Measurements from ENCODE around the gene CELSR1. TPM values are rescaled to one million over a fixed set of nuclear protein-coding genes. Genes with fewer than 3 reads are reported as not detected.
A peak's percentile ranks its signal among the peaks of the same experiment; 100 is the strongest.

CELSR1 gene
- total and polyA plus RNA-seq, 2 donors from 2014 or later = 15.7 to 49.9 TPM

GRCh38 chr22:46526244-46526839 is 11.1 kb downstream of the CELSR1 start:
- H3K36me3 ChIP-seq (ENCODE audit: control insufficient read depth in 2 of 3, insufficient read depth in 3 of 3, low read length in 3 of 3) = no peaks in the 10 kb centered on the region
- FAIRE-seq = no peak
- peak in 1 of 5 donors; percentile 61 for DNase-seq
- intact Hi-C loops (cut with DNase I) = no loop called here
- no peak for TF ChIP-seq CTCF (IDR thresholded peaks at IDR 0.05; ENCODE audit: borderline replicate concordance, extremely low read depth, insufficient read depth)
- H3K27ac ChIP-seq (ENCODE audit: low read depth in 2 of 2, low read length in 2 of 2) = no peak overlapping the region
- H3K27me3 ChIP-seq (ENCODE audit: control insufficient read depth, insufficient read depth, low read length) = no peaks in the 10 kb centered on the region
- no peak overlapping the region for H3K9ac ChIP-seq (ENCODE audit: low read length in 3 of 3)
- no peak overlapping the region for H3K4me3 ChIP-seq (ENCODE audit: low read length in 3 of 3)
- H3K4me1 ChIP-seq (ENCODE audit: control insufficient read depth in 2 of 3, insufficient read depth in 2 of 3, low read depth in 1 of 3, low read length in 3 of 3) = no peaks in the 10 kb centered on the region
- no peaks in the 10 kb centered on the region for H3K9me3 ChIP-seq (ENCODE audit: control insufficient read depth in 2 of 3, insufficient read depth in 1 of 3, low read length in 3 of 3)

GRCh38 chr22:46525389-46526243 is 11.8 kb downstream of the CELSR1 start:
- FAIRE-seq = no peak
- H3K27me3 ChIP-seq (ENCODE audit: control insufficient read depth, insufficient read depth, low read length) = no peaks in the 10 kb centered on the region
- intact Hi-C loops (cut with DNase I) = no loop called here
- no peaks in the 10 kb centered on the region for H3K4me1 ChIP-seq (ENCODE audit: control insufficient read depth in 2 of 3, insufficient read depth in 2 of 3, low read depth in 1 of 3, low read length in 3 of 3)
- H3K27ac ChIP-seq (ENCODE audit: low read depth in 2 of 2, low read length in 2 of 2) = no peak overlapping the region
- TF ChIP-seq CTCF (IDR thresholded peaks at IDR 0.05; ENCODE audit: borderline replicate concordance, extremely low read depth, insufficient read depth) = no peak
- H3K9ac ChIP-seq (ENCODE audit: low read length in 3 of 3) = no peak overlapping the region
- no peak overlapping the region for H3K4me3 ChIP-seq (ENCODE audit: low read length in 3 of 3)
- H3K36me3 ChIP-seq (ENCODE audit: control insufficient read depth in 2 of 3, insufficient read depth in 3 of 3, low read length in 3 of 3) = no peaks in the 10 kb centered on the region
- DNase-seq = peak in 1 of 5 donors; percentile 53
- no peaks in the 10 kb centered on the region for H3K9me3 ChIP-seq (ENCODE audit: control insufficient read depth in 2 of 3, insufficient read depth in 1 of 3, low read length in 3 of 3)

GRCh38 chr22:46524203-46524740 is 13.1 kb downstream of the CELSR1 start:
- no peak overlapping the region for H3K9ac ChIP-seq (ENCODE audit: low read length in 3 of 3)
- no peak for FAIRE-seq
- intact Hi-C loops (cut with DNase I) = no loop called here
- TF ChIP-seq CTCF (IDR thresholded peaks at IDR 0.05; ENCODE audit: borderline replicate concordance, extremely low read depth, insufficient read depth) = no peak
- no peaks in the 10 kb centered on the region for H3K4me1 ChIP-seq (ENCODE audit: control insufficient read depth in 2 of 3, insufficient read depth in 2 of 3, low read depth in 1 of 3, low read length in 3 of 3)
- H3K36me3 ChIP-seq (ENCODE audit: control insufficient read depth in 2 of 3, insufficient read depth in 3 of 3, low read length in 3 of 3) = no peaks in the 10 kb centered on the region
- no peak overlapping the region for H3K27ac ChIP-seq (ENCODE audit: low read depth in 2 of 2, low read length in 2 of 2)
- no peak overlapping the region for H3K4me3 ChIP-seq (ENCODE audit: low read length in 3 of 3)
- DNase-seq = peak in 1 of 5 donors; percentile 66
- H3K9me3 ChIP-seq (ENCODE audit: control insufficient read depth in 2 of 3, insufficient read depth in 1 of 3, low read length in 3 of 3) = no peaks in the 10 kb centered on the region
- H3K27me3 ChIP-seq (ENCODE audit: control insufficient read depth, insufficient read depth, low read length) = no peaks in the 10 kb centered on the region

All from kidney (tissue), 14 donors.